GM12875 (cell line): ENCODE results near the gene CDCA7.
"Not testable (repeated sequence)": the region's sequence is repeated elsewhere in the genome, so short reads cannot be mapped to it uniquely, and the experiment has no call there.

ENCODE experiments used
- H3K4me3 ChIP-seq: one replicate; pipeline ENCODE4 v1.5.1; 2011; ENCODE audit warnings: low read depth, low read length, control low read depth
- CTCF ChIP-seq: IDR thresholded peaks from 2 replicates; pipeline ENCODE4 v1.5.1; 2011; ENCODE audit warnings: low read depth, mild to moderate bottlenecking, control low read depth, inconsistent platforms, low read length, moderate library complexity, borderline replicate concordance; ENCODE audit not compliant: insufficient read depth

CDCA7 gene

GRCh38 chr2:173327421-173327820, 27.3 kb upstream of the CDCA7 start:
- no peak for TF ChIP-seq CTCF
- no peak overlapping the region for H3K4me3 ChIP-seq

GRCh38 chr2:173333003-173333402, 21.7 kb upstream of the CDCA7 start:
- H3K4me3 ChIP-seq: not testable (repeated sequence)

GRCh38 chr2:173339807-173340206, 14.9 kb upstream of the CDCA7 start:
- TF ChIP-seq CTCF: no peak
- no peak overlapping the region for H3K4me3 ChIP-seq

GRCh38 chr2:173343921-173344320, 10.8 kb upstream of the CDCA7 start:
- no peak overlapping the region for H3K4me3 ChIP-seq
- no peak for TF ChIP-seq CTCF

GRCh38 chr2:173346035-173346434, 8.6 kb upstream of the CDCA7 start:
- no peak for TF ChIP-seq CTCF
- H3K4me3 ChIP-seq: no peak overlapping the region

GRCh38 chr2:173347305-173348168, 7.1 kb upstream of the CDCA7 start:
- TF ChIP-seq CTCF: no peak
- no peak overlapping the region for H3K4me3 ChIP-seq

- no peak overlapping the region for H3K4me3 ChIP-seq
- no peak for TF ChIP-seq CTCF
Observed at GRCh38 chr2:173349287-173349686, 5.4 kb upstream of the CDCA7 start.
